ENCODE data around the gene JRKL. TPM values are rescaled to one million over a fixed set of nuclear protein-coding genes. Genes with fewer than 3 reads are reported as not detected.

Gene JRKL
- 8.1 and 11.2 TPM in 2 replicates for polyA plus RNA-seq (2011; rRNA removed)
- 3.4 and 8.6 TPM in 2 replicates for polyA minus RNA-seq (2011; rRNA and poly(A)+ RNA removed)

DNA sequence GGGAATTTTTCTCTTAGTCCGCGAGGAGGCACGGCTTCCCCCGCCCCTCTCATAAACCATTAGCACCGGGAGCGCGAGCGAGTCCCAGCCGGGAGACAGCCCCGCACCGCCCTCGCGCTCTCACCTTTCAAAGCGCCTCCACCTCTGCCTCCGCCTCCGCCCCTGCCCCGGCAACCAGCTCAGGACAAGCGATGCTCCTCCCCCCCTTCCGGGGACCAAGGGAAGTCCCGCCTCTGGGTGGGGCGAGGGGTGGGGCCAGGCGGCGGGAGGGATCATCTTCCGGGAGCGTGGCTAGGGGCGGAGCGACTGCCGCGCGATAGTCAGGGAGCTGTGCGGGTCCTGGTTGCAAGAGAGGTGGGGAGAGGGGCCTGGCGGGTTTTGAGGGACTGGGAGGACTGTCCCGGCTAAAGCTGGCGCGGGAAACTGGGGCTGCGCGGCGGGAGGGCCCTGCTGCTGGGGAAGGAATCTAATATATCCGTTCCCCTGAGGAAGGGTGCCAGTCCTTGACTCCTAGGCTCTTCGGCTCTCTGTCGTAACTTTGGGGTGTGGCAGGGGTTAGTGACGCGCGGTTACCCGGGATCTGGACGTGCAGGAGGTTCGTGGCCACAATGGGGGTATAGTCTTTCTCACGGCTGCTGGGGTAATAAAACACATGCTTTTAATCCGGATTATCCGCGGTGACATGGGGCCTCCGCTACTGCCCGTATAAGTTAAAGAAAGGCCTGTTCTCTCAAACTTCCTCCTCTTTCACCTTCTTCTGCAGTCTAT is at the start of gene JRKL, which contains the start of gene CCDC82:
Gene JRKL, plus strand, starts transcription at position 294 of the 768 bp plus-strand sequence. CDS start 637 bp downstream, outside the sequence.
Gene CCDC82, minus strand, starts transcription at position 193 of the 768 bp plus-strand sequence. CDS start 5,165 bp downstream, outside the sequence.
- no peaks in the 10 kb centered on the region for H3K27me3 ChIP-seq (ENCODE audit: control insufficient read depth, insufficient read depth, low read length)
- DNase-seq (ENCODE audit: low read depth, low spot score) = peak; percentile 87
- H3K4me3 ChIP-seq (ENCODE audit: low read depth, low read length) = peak within 1 kb of the TSS; percentile 91
- CTCF ChIA-PET = interaction anchor here (0.7 to 1.9 kb wide), 6 partner anchors 35 to 554 kb away, joined by 3 to 10 read pairs (median 4); partner anchors contain the start of gene MAML2
- H3K27ac ChIP-seq (ENCODE audit: low read depth, low read length) = peak within 1 kb of the TSS; percentile 91
- TF ChIP-seq CTCF (IDR thresholded peaks at IDR 0.05; ENCODE audit: low read depth, low read length) = no peak
- no peaks in the 10 kb centered on the region; the same call in 1 of the 2 replicates for H3K9me3 ChIP-seq (ENCODE audit: control insufficient read depth, insufficient read depth, low read length)
- POLR2A ChIA-PET = interaction anchor here (0.6 to 1.6 kb wide), 15 partner anchors 22 to 1323 kb away, joined by 3 to 12 read pairs (median 4); partner anchors contain the start of genes CEP57, FAM76B and MAML2

DNA sequence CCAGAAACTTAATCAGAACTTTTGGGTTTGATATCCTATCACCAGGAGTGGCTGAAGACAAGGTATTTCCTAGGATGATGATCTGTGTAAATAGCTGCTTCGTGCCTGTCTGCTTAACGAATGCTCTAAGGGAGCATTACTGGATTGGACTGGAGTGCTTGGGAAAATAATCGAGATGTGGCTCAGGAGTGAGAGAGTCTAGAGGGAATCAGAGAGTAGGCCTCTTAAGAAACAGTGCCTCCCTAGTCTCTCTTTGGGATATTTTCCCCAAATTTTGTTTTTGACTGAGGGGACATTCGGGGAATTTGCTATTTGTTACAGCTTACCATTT is 49.3 kb upstream of the JRKL start:
- H3K27me3 ChIP-seq (ENCODE audit: control insufficient read depth, insufficient read depth, low read length) = no peaks in the 10 kb centered on the region
- TF ChIP-seq CTCF (IDR thresholded peaks at IDR 0.05; ENCODE audit: low read depth, low read length) = no peak
- peak overlapping the region; percentile 81 for H3K4me3 ChIP-seq (ENCODE audit: low read depth, low read length)
- CTCF ChIA-PET = interaction anchor here (0.9 to 3.8 kb wide), 9 partner anchors 32 to 491 kb away, joined by 3 to 63 read pairs (median 7); no protein-coding TSS in a partner anchor
- H3K27ac ChIP-seq (ENCODE audit: low read depth, low read length) = peak overlapping the region; percentile 84
- POLR2A ChIA-PET = interaction anchor here (1.2 to 1.9 kb wide), 3 partner anchors 15 to 81 kb away, joined by 3 to 7 read pairs (median 3); no protein-coding TSS in a partner anchor
- no peaks in the 10 kb centered on the region; the same call in 1 of the 2 replicates for H3K9me3 ChIP-seq (ENCODE audit: control insufficient read depth, insufficient read depth, low read length)
- no peak for DNase-seq (ENCODE audit: low read depth, low spot score)

GRCh38 chr11:96341211-96342013 is 48.4 kb upstream of the JRKL start:
- Histone ChIP-seq H3K27ac (ENCODE audit: low read depth, low read length) (peak overlapping the region; percentile 84), H3K4me3 (ENCODE audit: low read depth, low read length) (peak overlapping the region; percentile 81), H3K9me3 (ENCODE audit: control insufficient read depth, insufficient read depth, low read length) (no peaks in the 10 kb centered on the region; the same call in 1 of the 2 replicates), H3K27me3 (ENCODE audit: control insufficient read depth, insufficient read depth, low read length) (no peaks in the 10 kb centered on the region)
- ChIA-PET CTCF (interaction anchor here (0.6 to 4.1 kb wide), 36 partner anchors 9 to 549 kb away, joined by 3 to 63 read pairs (median 4); no protein-coding TSS in a partner anchor), POLR2A (interaction anchor here (0.6 to 2.8 kb wide), 7 partner anchors 32 to 286 kb away, joined by 3 to 8 read pairs (median 5); no protein-coding TSS in a partner anchor)
- no peak for DNase-seq (ENCODE audit: low read depth, low spot score)
- TF ChIP-seq CTCF (IDR thresholded peaks at IDR 0.05; ENCODE audit: low read depth, low read length) = peak; percentile 61

DNA sequence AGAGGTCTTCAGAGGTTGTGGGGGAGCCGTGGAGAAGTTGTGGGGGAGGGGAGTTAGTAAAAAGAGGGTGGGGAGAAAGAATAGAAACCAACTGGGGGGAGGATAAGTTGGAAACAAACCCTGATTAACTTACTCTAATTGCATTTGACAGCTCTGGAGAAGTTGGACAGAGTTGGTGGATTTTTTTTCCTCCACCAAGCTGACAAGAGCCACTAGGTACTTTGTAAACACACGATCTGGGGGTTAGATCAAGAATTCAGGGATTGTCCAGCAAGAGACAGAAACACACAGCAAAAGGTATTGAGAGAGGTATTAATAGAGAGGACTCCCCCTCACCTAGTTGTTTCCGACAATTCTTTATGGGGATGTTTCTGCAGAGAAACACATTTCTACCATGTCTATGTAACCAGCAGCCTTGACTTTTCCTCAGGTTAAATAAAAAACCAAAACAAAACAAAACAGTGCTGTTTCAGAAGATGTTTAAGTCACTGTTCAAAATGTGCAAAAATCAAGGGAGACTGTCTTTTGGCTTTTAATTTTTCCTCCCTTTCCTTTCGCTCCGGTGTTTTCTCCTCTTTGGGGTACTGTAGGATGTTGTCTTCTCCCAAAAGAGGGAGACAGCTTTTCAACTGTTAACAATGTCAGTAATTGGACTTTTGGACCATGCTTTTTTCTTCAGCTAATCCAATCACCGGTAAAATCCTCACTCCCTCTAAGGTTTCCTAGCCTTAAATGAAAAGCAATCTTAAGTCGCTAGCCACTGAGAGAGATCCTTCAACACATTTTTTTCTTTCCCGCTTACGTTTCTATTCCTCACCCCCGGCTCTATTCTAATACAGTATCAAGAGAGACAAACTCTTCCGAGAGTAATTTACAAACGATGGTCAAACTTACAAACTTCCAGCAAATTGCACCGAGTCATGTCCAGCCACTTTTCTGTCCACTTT is 47.5 kb upstream of the JRKL start:
- POLR2A ChIA-PET = interaction anchor here (0.6 to 2.8 kb wide), 13 partner anchors 33 to 418 kb away, joined by 3 to 8 read pairs (median 5); partner anchors contain the start of genes CCDC82, JRKL and MTMR2
- Histone ChIP-seq H3K27me3 (ENCODE audit: control insufficient read depth, insufficient read depth, low read length) (no peaks in the 10 kb centered on the region), H3K9me3 (ENCODE audit: control insufficient read depth, insufficient read depth, low read length) (no peaks in the 10 kb centered on the region; the same call in 1 of the 2 replicates), H3K4me3 (ENCODE audit: low read depth, low read length) (peak overlapping the region; percentile 81), H3K27ac (ENCODE audit: low read depth, low read length) (peak overlapping the region; percentile 40)
- no peak for TF ChIP-seq CTCF (IDR thresholded peaks at IDR 0.05; ENCODE audit: low read depth, low read length)
- CTCF ChIA-PET = interaction anchor here (0.6 to 4.1 kb wide), 126 partner anchors 8 to 562 kb away, joined by 3 to 63 read pairs (median 5); partner anchors contain the start of genes CCDC82, CEP57 and FAM76B
- no peak for DNase-seq (ENCODE audit: low read depth, low spot score)

Data from AG04450 (cell line).